H1 (cell line): ENCODE results near the gene SLC22A14. TPM values are rescaled to one million over a fixed set of nuclear protein-coding genes. Genes with fewer than 3 reads are reported as not detected.

Source experiments
- CTCF ChIA-PET: fragments of 300-600 bp; sonication (Branson Sonifier 250); formaldehyde crosslinking; loops from one replicate; lab custom pipeline; 2021; ENCODE audit not compliant: partially characterized antibody; lab: Charles Lee
- POLR2A ChIA-PET: fragments of 300-600 bp; sonication (Branson Sonifier 250); formaldehyde crosslinking; loops from one replicate; lab custom pipeline; 2021; ENCODE audit warnings: inconsistent platforms; ENCODE audit not compliant: partially characterized antibody; lab: Charles Lee
- DNase-seq, 2 experiments: peaks; one replicate each; pipeline versions ENCODE4 v3.0.0 to v3.0.0-alpha.2; 2010 to 2022; ENCODE audit warnings: low spot score in 2 of 2, low read depth in 1 of 2, mixed read lengths in 1 of 2
- FAIRE-seq: peaks from 2 replicates; lab custom pipeline; 2011; peaks lifted over from hg19 to GRCh38; lab: Jason Lieb, UNC
- H2AFZ ChIP-seq: 2 replicates; pipeline ENCODE4 v1.8.1; 2012; ENCODE audit warnings: low read length, inconsistent platforms
- H2AK5ac ChIP-seq: 2 replicates; pipeline ENCODE4 v1.6.1; 2013; ENCODE audit warnings: low read depth, low read length
- H2BK120ac ChIP-seq: replicated peaks from 2 replicates; pipeline ENCODE3; 2013; ENCODE audit warnings: low read depth, low read length, inconsistent platforms
- H2BK12ac ChIP-seq: 2 replicates; pipeline ENCODE4 v1.6.1; 2013; ENCODE audit warnings: low read depth, low read length
- H2BK15ac ChIP-seq: 2 replicates; pipeline ENCODE4 v1.6.1; 2013; ENCODE audit warnings: low read length
- H2BK20ac ChIP-seq: 2 replicates; pipeline ENCODE4 v1.6.1; 2013; ENCODE audit warnings: low read length
- H2BK5ac ChIP-seq: 2 replicates; pipeline ENCODE4 v1.6.1; 2013; ENCODE audit warnings: low read depth, low read length
- H3K14ac ChIP-seq: 2 replicates; pipeline ENCODE4 v1.6.1; 2013; ENCODE audit warnings: inconsistent platforms; ENCODE audit not compliant: insufficient read length
- H3K18ac ChIP-seq: 2 replicates; pipeline ENCODE4 v1.6.1; 2013; ENCODE audit warnings: low read length; ENCODE audit errors: extremely low read depth
- H3K23ac ChIP-seq: 2 replicates; pipeline ENCODE4 v1.6.1; 2013; ENCODE audit warnings: inconsistent platforms; ENCODE audit not compliant: insufficient read length
- H3K23me2 ChIP-seq: 2 replicates; pipeline ENCODE4 v1.6.1; 2013; ENCODE audit warnings: low read depth, low read length
- H3K27ac ChIP-seq: 2 replicates; pipeline ENCODE4 v1.6.1; 2011; ENCODE audit warnings: low read depth, low read length, inconsistent platforms
- H3K27me3 ChIP-seq, 4 experiments: replicated peaks in 1 of 4; 1 replicate in 1 of 4; 2 replicates in 3 of 4; pipeline versions ENCODE4 v1.6.1 to v1.8.1; 2011 to 2013; ENCODE audit warnings: low read length in 3 of 4, mild to moderate bottlenecking in 3 of 4, inconsistent platforms in 2 of 4, mixed read lengths in 2 of 4, moderate library complexity in 1 of 4; ENCODE audit not compliant: control insufficient read depth in 3 of 4, insufficient read depth in 3 of 4; ENCODE audit errors: extremely low read depth in 1 of 4
- H3K36me3 ChIP-seq, 4 experiments: 2 replicates each; pipeline versions ENCODE4 v1.6.1 to v1.8.1; 2011 to 2013; ENCODE audit warnings: mild to moderate bottlenecking in 4 of 4, low read length in 3 of 4, moderate library complexity in 2 of 4, control low read depth in 1 of 4, inconsistent platforms in 1 of 4; ENCODE audit not compliant: insufficient read depth in 4 of 4, control insufficient read depth in 2 of 4
- H3K4ac ChIP-seq: replicated peaks from 2 replicates; pipeline ENCODE3; 2013; ENCODE audit warnings: low read length, low read depth, mixed read lengths, inconsistent platforms; ENCODE audit not compliant: insufficient read length
- H3K4me1 ChIP-seq, 4 experiments: replicated peaks in 1 of 4; 1 replicate in 1 of 4; 2 replicates in 3 of 4; pipeline versions ENCODE4 v1.6.1 to v1.8.1; 2011 to 2013; ENCODE audit warnings: low read length in 3 of 4, inconsistent platforms in 2 of 4, mixed read lengths in 1 of 4; ENCODE audit not compliant: insufficient read depth in 4 of 4, control insufficient read depth in 3 of 4
- H3K4me2 ChIP-seq, 2 experiments: 2 replicates each; pipeline versions ENCODE4 v1.6.1 to v1.8.1; 2011 to 2013; ENCODE audit warnings: low read depth in 2 of 2, low read length in 2 of 2, control low read depth in 1 of 2, inconsistent platforms in 1 of 2, mild to moderate bottlenecking in 1 of 2; ENCODE audit not compliant: insufficient read depth in 1 of 2
- H3K4me3 ChIP-seq, 4 experiments: fragments of 200-600, 300-600 bp in 1 of 4; sonication (generic), shearing (Covaris generic), sonication (Bioruptor Twin) in 1 of 4; 2 replicates each; pipeline versions ENCODE4 v1.5.1 to v1.8.1; 2011 to 2016; ENCODE audit warnings: low read length in 4 of 4, low read depth in 3 of 4, control low read depth in 2 of 4, inconsistent platforms in 2 of 4, mild to moderate bottlenecking in 2 of 4, mixed read lengths in 1 of 4, moderate library complexity in 1 of 4; ENCODE audit not compliant: insufficient read depth in 2 of 4; ENCODE audit errors: extremely low read depth in 1 of 4
- H3K56ac ChIP-seq: replicated peaks from 2 replicates; pipeline ENCODE3; 2013; ENCODE audit warnings: low read depth, mild to moderate bottlenecking, mixed read lengths, low read length, inconsistent platforms; ENCODE audit not compliant: insufficient read length
- H3K79me1 ChIP-seq: 2 replicates; pipeline ENCODE4 v1.6.1; 2013; ENCODE audit warnings: low read depth, low read length, control low read depth
- H3K79me2 ChIP-seq, 2 experiments: 2 replicates each; pipeline versions ENCODE4 v1.6.1 to v1.8.1; 2012 to 2013; ENCODE audit warnings: low read length in 2 of 2, mild to moderate bottlenecking in 2 of 2, inconsistent platforms in 1 of 2; ENCODE audit not compliant: insufficient read depth in 2 of 2, control insufficient read depth in 1 of 2
- H3K9ac ChIP-seq, 4 experiments: replicated peaks in 1 of 4; 1 replicate in 1 of 4; 2 replicates in 3 of 4; pipeline versions ENCODE4 v1.6.1 to v1.8.1; 2011 to 2013; ENCODE audit warnings: low read depth in 3 of 4, low read length in 3 of 4, control low read depth in 2 of 4, mild to moderate bottlenecking in 2 of 4, moderate library complexity in 2 of 4, inconsistent platforms in 1 of 4; ENCODE audit errors: extremely low read depth in 1 of 4
- H3K9me3 ChIP-seq, 2 experiments: 2 replicates each; pipeline versions ENCODE4 v1.6.1 to v1.8.1; 2012 to 2013; ENCODE audit warnings: mild to moderate bottlenecking in 2 of 2, moderate library complexity in 2 of 2, control low read depth in 1 of 2, inconsistent platforms in 1 of 2, low read depth in 1 of 2, low read length in 1 of 2, mixed read lengths in 1 of 2; ENCODE audit not compliant: insufficient read depth in 2 of 2
- H4K20me1 ChIP-seq, 2 experiments: replicated peaks in 1 of 2; 2 replicates each; pipeline versions ENCODE3 to v1.8.1; 2011 to 2013; ENCODE audit warnings: inconsistent platforms in 2 of 2, low read length in 2 of 2, mild to moderate bottlenecking in 1 of 2; ENCODE audit not compliant: insufficient read depth in 2 of 2, control insufficient read depth in 1 of 2
- H4K5ac ChIP-seq: 2 replicates; pipeline ENCODE4 v1.6.1; 2013; ENCODE audit warnings: low read length, low read depth, mixed read lengths, inconsistent platforms; ENCODE audit not compliant: insufficient read length
- H4K8ac ChIP-seq: 2 replicates; pipeline ENCODE4 v1.8.0; 2013; ENCODE audit warnings: mild to moderate bottlenecking, moderate library complexity, low read length, inconsistent platforms; ENCODE audit not compliant: insufficient read depth; ENCODE audit errors: extremely low read depth
- H4K91ac ChIP-seq: replicated peaks from 2 replicates; pipeline ENCODE3; 2013; ENCODE audit warnings: low read length, mixed read lengths, inconsistent platforms; ENCODE audit not compliant: insufficient read length
- BRCA1 ChIP-seq: IDR thresholded peaks from 2 replicates; pipeline ENCODE4 v1.6.1; 2012; ENCODE audit warnings: low read depth, low read length, improper control_type of control experiment
- JUND ChIP-seq: IDR thresholded peaks from 2 replicates; pipeline ENCODE4 v1.6.1; 2011; ENCODE audit warnings: mild to moderate bottlenecking, improper control_type of control experiment, low read length
- MAFK ChIP-seq: IDR thresholded peaks from 2 replicates; pipeline ENCODE4 v1.6.1; 2012; ENCODE audit warnings: low read depth, mild to moderate bottlenecking, improper control_type of control experiment, low read length
- MAX ChIP-seq: IDR thresholded peaks from 2 replicates; pipeline ENCODE4 v1.6.1; 2012; ENCODE audit warnings: inconsistent platforms
- POLR2A ChIP-seq, 2 experiments: IDR thresholded peaks; 1 replicate in 1 of 2; 2 replicates in 1 of 2; pipeline ENCODE4 v1.6.1; 2011; ENCODE audit warnings: low read depth in 2 of 2, low read length in 2 of 2, mild to moderate bottlenecking in 2 of 2; ENCODE audit errors: control extremely low read depth in 1 of 2
- RNF2 ChIP-seq: fragments of 200-900, 300-1000 bp; sonication (generic); IDR thresholded peaks from 2 replicates; pipeline ENCODE4 v1.7.1; 2016; ENCODE audit warnings: borderline replicate concordance, low read depth, mild to moderate bottlenecking, antibody characterized with exemption, low read length; ENCODE audit not compliant: poor library complexity, severe bottlenecking; ENCODE audit errors: missing control alignments
- SP1 ChIP-seq: IDR thresholded peaks from 2 replicates; pipeline ENCODE4 v1.6.1; 2011; ENCODE audit warnings: low read depth, low read length
- SP4 ChIP-seq: IDR thresholded peaks from 2 replicates; pipeline ENCODE4 v1.6.1; 2012; ENCODE audit warnings: low read length, inconsistent platforms
- YY1 ChIP-seq: IDR thresholded peaks from 2 replicates; pipeline ENCODE4 v1.6.1; 2011; ENCODE audit warnings: low read depth, mild to moderate bottlenecking, low read length
- WGBS, 2 experiments: shearing (Covaris generic) in 1 of 2; methylation state at CpG; one replicate each; pipeline versions ENCODE4 v1.1.6 to v1.1.7; 2013 to 2015; ENCODE audit warnings: low lambda C conversion rate in 2 of 2, mixed read lengths in 2 of 2, inconsistent platforms in 1 of 2, low coverage in 1 of 2, missing lambda C conversion rate in 1 of 2; ENCODE audit not compliant: insufficient replicate concordance in 2 of 2, insufficient coverage in 1 of 2, insufficient read length in 1 of 2; ENCODE audit errors: extremely low coverage in 1 of 2, missing lambda C conversion rate in 1 of 2; 5-methylcytosine and 5-hydroxymethylcytosine counted together
- polyA plus RNA-seq, 7 experiments: library from polyadenylated mRNA; depleted of rRNA in 3 of 7; stranded (reverse) in 5 of 7; unstranded in 2 of 7; fragments of >200 nt in 5 of 7; fragments of 200-250 nt in 2 of 7; gene quantifications; 1 replicate in 5 of 7; 2 replicates in 1 of 7; 4 replicates in 1 of 7; pipeline versions ENCODE4 v1.2.1 to v1.2.3, GENCODE V29; 2011 to 2013; ENCODE audit warnings: missing spikeins in 2 of 7, mixed read lengths in 2 of 7
- total RNA-seq: library from RNA; stranded (reverse); fragmentation: NEBNext Ultra II Directional; extraction: Animal tissue kit (Norgen Biotek cat#: 25700); gene quantifications from 2 replicates; pipeline ENCODE4 v1.2.1, GENCODE V29; 2021
- TF ChIP-seq, protein P1 (sequence below): IDR thresholded peaks from 2 replicates; pipeline ENCODE4 v1.6.1; 2012; ENCODE audit warnings: low read length, inconsistent platforms

SLC22A14 gene
- total and polyA plus RNA-seq, 2 of the 8 experiments (the other 6 are each of a cell fraction or from before 2014, with no cell fraction given), result 0.03 TPM; not detected in 1

GRCh38 chr3:38362825-38363224 is 80.7 kb downstream of the SLC22A14 start:
- Histone ChIP-seq H3K4me3 (no peak overlapping the region), H4K8ac (no peak overlapping the region)
- TF ChIP-seq SP4, result no peak
- TF ChIP-seq RNF2, result no peak
- TF ChIP-seq, protein P1, sequence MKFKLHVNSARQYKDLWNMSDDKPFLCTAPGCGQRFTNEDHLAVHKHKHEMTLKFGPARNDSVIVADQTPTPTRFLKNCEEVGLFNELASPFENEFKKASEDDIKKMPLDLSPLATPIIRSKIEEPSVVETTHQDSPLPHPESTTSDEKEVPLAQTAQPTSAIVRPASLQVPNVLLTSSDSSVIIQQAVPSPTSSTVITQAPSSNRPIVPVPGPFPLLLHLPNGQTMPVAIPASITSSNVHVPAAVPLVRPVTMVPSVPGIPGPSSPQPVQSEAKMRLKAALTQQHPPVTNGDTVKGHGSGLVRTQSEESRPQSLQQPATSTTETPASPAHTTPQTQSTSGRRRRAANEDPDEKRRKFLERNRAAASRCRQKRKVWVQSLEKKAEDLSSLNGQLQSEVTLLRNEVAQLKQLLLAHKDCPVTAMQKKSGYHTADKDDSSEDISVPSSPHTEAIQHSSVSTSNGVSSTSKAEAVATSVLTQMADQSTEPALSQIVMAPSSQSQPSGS, result no peak
- TF ChIP-seq MAFK, result no peak
- no peak for TF ChIP-seq SP1
- no peak for TF ChIP-seq YY1
- no peak for TF ChIP-seq BRCA1
- no peak for TF ChIP-seq MAX
- no peak for TF ChIP-seq POLR2A (IDR thresholded peaks at IDR 0.05; ENCODE audit: control extremely low read depth in 1 of 2, low read depth in 2 of 2, low read length in 2 of 2)
- TF ChIP-seq JUND, result no peak
- TF ChIP-seq, all 59 proteins: peak for 0
- no peaks in the 10 kb centered on the region for H3K23me2 ChIP-seq
- H2BK5ac ChIP-seq, result no peak overlapping the region
- DNase-seq (no peak), FAIRE-seq (no peak)
- no peak overlapping the region for H3K9ac ChIP-seq
- H2AK5ac ChIP-seq, result no peak overlapping the region
- H4K91ac ChIP-seq, result no peak overlapping the region
- H4K5ac ChIP-seq, result no peak overlapping the region
- no peak overlapping the region for H3K14ac ChIP-seq
- H3K4ac ChIP-seq, result no peak overlapping the region
- ChIA-PET POLR2A (no interaction called here), CTCF (no interaction called here)
- WGBS, 2 experiments, result 93% methylated on average over 9 of the region's 9 CpGs; no CpG with 5 or more reads in 1 of the 2 experiments
- H3K79me1 ChIP-seq, result no peaks in the 10 kb centered on the region
- H4K20me1 ChIP-seq, result no peaks in the 10 kb centered on the region
- no peak overlapping the region for H3K56ac ChIP-seq
- H3K27me3 ChIP-seq, result no peaks in the 10 kb centered on the region
- H2BK20ac ChIP-seq, result no peak overlapping the region
- H3K23ac ChIP-seq, result no peak overlapping the region
- H2BK15ac ChIP-seq, result no peak overlapping the region
- H3K79me2 ChIP-seq, result no peaks in the 10 kb centered on the region
- H3K4me2 ChIP-seq, result no peak overlapping the region
- no peaks in the 10 kb centered on the region; a peak in 1 of 7 replicates for H3K4me1 ChIP-seq
- H3K18ac ChIP-seq, result no peak overlapping the region
- peaks cover 0 to 10% (median 1%) of the 10 kb centered on the region in 4 experiments; a peak in 1 of 8 replicates for H3K36me3 ChIP-seq
- H3K27ac ChIP-seq, result no peak overlapping the region
- no peak overlapping the region for H2BK120ac ChIP-seq
- peaks cover 0 to 4% of the 10 kb centered on the region in 2 experiments; a peak in 1 of 4 replicates for H3K9me3 ChIP-seq
- no peak overlapping the region for H2AFZ ChIP-seq
- no peak overlapping the region for H2BK12ac ChIP-seq
